ENCODE results near the gene PTPRJ.

- TF ChIP-seq ZNF384 (IDR thresholded peaks at IDR 0.05) (no peak), PKNOX1 (IDR thresholded peaks at IDR 0.05) (no peak), SP1 (IDR thresholded peaks at IDR 0.05) (no peak), BHLHE40 (IDR thresholded peaks at IDR 0.05; ENCODE audit: borderline replicate concordance) (no peak), LEF1 (IDR thresholded peaks at IDR 0.05; ENCODE audit: borderline replicate concordance) (no peak), NFRKB (IDR thresholded peaks at IDR 0.05) (no peak), FOXA1 (IDR thresholded peaks at IDR 0.05) (no peak), ELF4 (IDR thresholded peaks at IDR 0.05) (no peak)
Observed at GRCh38 chr11:48051217-48051830, 71.0 kb downstream of the PTPRJ start.

Measured in HEK293T (cell line).